Lower leg skin (tissue), 3 donors: ENCODE measurements around the gene EHBP1.

Experiments used
- POLR2A ChIP-seq, 2 donors: fragments of 450-650 bp; IDR thresholded peaks; one replicate each; pipeline ENCODE4 v1.6.1; 2016 to 2017; ENCODE audit warnings: antibody characterized with exemption in 2 of 2, mild to moderate bottlenecking in 1 of 2, moderate library complexity in 1 of 2
- TF ChIP-seq, protein P1 (sequence below), 3 donors: fragments of 450-650 bp; IDR thresholded peaks; one replicate each; pipeline ENCODE4 v1.5.1; 2016; ENCODE audit warnings: antibody characterized with exemption in 3 of 3, mild to moderate bottlenecking in 3 of 3, moderate library complexity in 2 of 3

DNA sequence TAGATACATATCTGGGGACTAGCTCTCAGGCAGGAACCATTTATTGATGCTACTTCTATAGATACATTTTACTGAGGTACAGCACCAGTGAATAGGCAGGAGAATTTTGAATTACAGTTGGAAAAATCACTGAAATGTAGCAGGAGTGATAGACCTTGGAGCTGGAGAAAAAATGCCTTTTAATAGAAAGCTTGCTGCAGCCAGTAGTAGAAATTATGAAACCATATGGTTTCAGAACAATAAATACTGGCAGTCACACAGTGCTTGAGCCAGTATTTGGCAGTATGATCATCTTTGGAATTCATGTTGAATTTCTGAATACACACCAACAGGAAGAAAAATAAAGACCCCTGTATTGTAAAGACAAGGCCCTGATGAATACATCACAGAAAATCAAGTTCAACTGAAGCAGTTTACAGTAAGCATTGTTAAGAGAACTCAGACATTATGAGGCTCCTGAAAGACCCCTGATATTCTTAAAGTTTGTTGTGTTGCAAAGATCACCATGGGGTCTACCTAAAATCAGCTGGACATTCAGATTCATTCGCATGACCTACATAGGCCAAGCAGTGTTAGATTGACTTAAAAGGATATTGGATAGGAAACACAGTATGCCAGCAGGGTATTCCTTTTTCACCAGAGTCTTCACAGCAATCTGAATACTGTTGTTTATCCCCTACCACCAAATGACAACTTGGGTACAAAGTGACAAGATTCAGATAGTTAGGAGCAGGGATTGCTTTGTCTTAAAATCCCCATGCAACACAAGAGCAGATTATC, 139.0 kb downstream of the EHBP1 start:
- TF ChIP-seq, protein P1, sequence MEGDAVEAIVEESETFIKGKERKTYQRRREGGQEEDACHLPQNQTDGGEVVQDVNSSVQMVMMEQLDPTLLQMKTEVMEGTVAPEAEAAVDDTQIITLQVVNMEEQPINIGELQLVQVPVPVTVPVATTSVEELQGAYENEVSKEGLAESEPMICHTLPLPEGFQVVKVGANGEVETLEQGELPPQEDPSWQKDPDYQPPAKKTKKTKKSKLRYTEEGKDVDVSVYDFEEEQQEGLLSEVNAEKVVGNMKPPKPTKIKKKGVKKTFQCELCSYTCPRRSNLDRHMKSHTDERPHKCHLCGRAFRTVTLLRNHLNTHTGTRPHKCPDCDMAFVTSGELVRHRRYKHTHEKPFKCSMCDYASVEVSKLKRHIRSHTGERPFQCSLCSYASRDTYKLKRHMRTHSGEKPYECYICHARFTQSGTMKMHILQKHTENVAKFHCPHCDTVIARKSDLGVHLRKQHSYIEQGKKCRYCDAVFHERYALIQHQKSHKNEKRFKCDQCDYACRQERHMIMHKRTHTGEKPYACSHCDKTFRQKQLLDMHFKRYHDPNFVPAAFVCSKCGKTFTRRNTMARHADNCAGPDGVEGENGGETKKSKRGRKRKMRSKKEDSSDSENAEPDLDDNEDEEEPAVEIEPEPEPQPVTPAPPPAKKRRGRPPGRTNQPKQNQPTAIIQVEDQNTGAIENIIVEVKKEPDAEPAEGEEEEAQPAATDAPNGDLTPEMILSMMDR (IDR thresholded peaks at IDR 0.05), result no peak
- TF ChIP-seq POLR2A (IDR thresholded peaks at IDR 0.05), result no peak
